Trophoblast cell (in vitro differentiated cells and primary cell): ENCODE results near the gene HIRA.

Experiments
- DNase-seq, 2 donors: peaks; one replicate each; pipeline ENCODE4 v3.0.0-alpha.2; 2016
- H2AFZ ChIP-seq: 2 replicates; pipeline ENCODE4 v1.6.1; 2013; ENCODE audit warnings: low read length, moderate library complexity, mild to moderate bottlenecking; ENCODE audit not compliant: insufficient read depth, poor library complexity
- H2AK5ac ChIP-seq: 2 replicates; pipeline ENCODE4 v1.6.1; 2013; ENCODE audit warnings: mild to moderate bottlenecking, low read length
- H2BK120ac ChIP-seq: 2 replicates; pipeline ENCODE4 v1.6.1; 2013; ENCODE audit warnings: low read length, mild to moderate bottlenecking, moderate library complexity; ENCODE audit not compliant: insufficient read depth, poor library complexity
- H2BK12ac ChIP-seq: 2 replicates; pipeline ENCODE4 v1.6.1; 2013; ENCODE audit warnings: mild to moderate bottlenecking, low read length, moderate library complexity
- H2BK5ac ChIP-seq: 2 replicates; pipeline ENCODE4 v1.6.1; 2013; ENCODE audit warnings: low read length, low read depth, moderate library complexity, mild to moderate bottlenecking; ENCODE audit not compliant: poor library complexity
- H3K14ac ChIP-seq: 2 replicates; pipeline ENCODE4 v1.6.1; 2013; ENCODE audit warnings: mild to moderate bottlenecking, low read length
- H3K18ac ChIP-seq: 2 replicates; pipeline ENCODE4 v1.6.1; 2013; ENCODE audit warnings: mild to moderate bottlenecking, low read length
- H3K23ac ChIP-seq: 2 replicates; pipeline ENCODE4 v1.6.1; 2013; ENCODE audit warnings: low read length
- H3K27ac ChIP-seq: 2 replicates; pipeline ENCODE4 v1.5.1; 2013; ENCODE audit warnings: low read depth, mild to moderate bottlenecking, inconsistent platforms, low read length, moderate library complexity
- H3K27me3 ChIP-seq: 2 replicates; pipeline ENCODE4 v1.6.1; 2013; ENCODE audit warnings: inconsistent platforms, mild to moderate bottlenecking, low read length, moderate library complexity; ENCODE audit not compliant: insufficient read depth
- H3K36me3 ChIP-seq, 2 experiments: 1 replicate in 1 of 2; 2 replicates in 1 of 2; pipeline ENCODE4 v1.6.1; 2013; ENCODE audit warnings: low read length in 2 of 2, mild to moderate bottlenecking in 2 of 2, moderate library complexity in 1 of 2; ENCODE audit not compliant: insufficient read depth in 2 of 2, control insufficient read depth in 1 of 2
- H3K4ac ChIP-seq: 2 replicates; pipeline ENCODE4 v1.6.1; 2013; ENCODE audit warnings: low read depth, mild to moderate bottlenecking, low read length, moderate library complexity
- H3K4me1 ChIP-seq, 2 experiments: 1 replicate in 1 of 2; 2 replicates in 1 of 2; pipeline ENCODE4 v1.6.1; 2013; ENCODE audit warnings: low read length in 2 of 2, mild to moderate bottlenecking in 2 of 2, moderate library complexity in 1 of 2; ENCODE audit not compliant: insufficient read depth in 2 of 2, control insufficient read depth in 1 of 2
- H3K4me2 ChIP-seq: 2 replicates; pipeline ENCODE4 v1.6.1; 2013; ENCODE audit warnings: inconsistent platforms, mild to moderate bottlenecking, low read length, moderate library complexity
- H3K4me3 ChIP-seq: 2 replicates; pipeline ENCODE4 v1.5.1; 2013; ENCODE audit warnings: mild to moderate bottlenecking, low read depth, low read length, inconsistent platforms
- H3K79me1 ChIP-seq: one replicate; pipeline ENCODE4 v1.6.1; 2013; ENCODE audit warnings: low read length
- H3K79me2 ChIP-seq: 2 replicates; pipeline ENCODE4 v1.6.1; 2013; ENCODE audit warnings: low read length, mild to moderate bottlenecking; ENCODE audit not compliant: control insufficient read depth, insufficient read depth, poor library complexity
- H3K9ac ChIP-seq: 2 replicates; pipeline ENCODE4 v1.6.1; 2013; ENCODE audit warnings: mild to moderate bottlenecking, low read length
- H3K9me3 ChIP-seq: 2 replicates; pipeline ENCODE4 v1.6.1; 2013; ENCODE audit warnings: low read depth, mild to moderate bottlenecking, control low read depth, inconsistent platforms, low read length; ENCODE audit not compliant: insufficient read depth
- H4K12ac ChIP-seq: 2 replicates; pipeline ENCODE4 v1.6.1; 2013; ENCODE audit warnings: low read depth, mild to moderate bottlenecking, low read length, moderate library complexity
- H4K8ac ChIP-seq: 2 replicates; pipeline ENCODE4 v1.6.1; 2013; ENCODE audit warnings: low read depth, mild to moderate bottlenecking, low read length, moderate library complexity
- H4K91ac ChIP-seq: one replicate; pipeline ENCODE4 v1.6.1; 2013; ENCODE audit warnings: low read depth, mild to moderate bottlenecking, low read length, moderate library complexity
- whole genome bisulfite sequencing: extraction: QIAGEN DNeasy Blood & Tissue Kit; methylation state at CpG from one replicate; pipeline ENCODE4 v1.1.7; 2013; ENCODE audit warnings: missing lambda C conversion rate; ENCODE audit not compliant: insufficient read length, insufficient coverage; ENCODE audit errors: extremely low coverage; 5-methylcytosine and 5-hydroxymethylcytosine counted together

The HIRA gene

DNA sequence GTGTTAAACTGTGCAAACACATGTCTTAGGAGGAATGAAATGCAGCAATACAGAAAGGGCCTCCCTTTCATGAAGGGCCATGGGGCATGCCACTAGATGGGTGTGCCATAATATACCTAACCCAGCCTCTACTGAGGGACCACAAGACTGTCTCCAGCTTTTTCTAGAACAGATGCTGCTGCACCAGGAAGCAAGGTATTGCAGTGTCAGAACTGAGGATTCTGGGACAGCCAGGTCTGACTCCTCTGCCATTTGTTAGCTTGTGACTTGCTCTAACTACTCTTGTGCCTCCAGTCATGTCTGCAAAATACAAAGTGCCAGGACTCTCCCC, 53.2 kb downstream of the HIRA start:
- no peak overlapping the region for H2AK5ac ChIP-seq
- H2BK120ac ChIP-seq = no peak overlapping the region
- no peaks in the 10 kb centered on the region for H3K27me3 ChIP-seq
- no peak overlapping the region for H3K18ac ChIP-seq
- H3K79me1 ChIP-seq = no peaks in the 10 kb centered on the region
- H2AFZ ChIP-seq = no peak overlapping the region
- no peak overlapping the region for H2BK12ac ChIP-seq
- no peak overlapping the region for H3K23ac ChIP-seq
- no peak overlapping the region for H3K27ac ChIP-seq
- H3K4ac ChIP-seq = no peak overlapping the region
- H3K9me3 ChIP-seq = no peaks in the 10 kb centered on the region
- no peaks in the 10 kb centered on the region for H3K79me2 ChIP-seq
- H4K12ac ChIP-seq = no peak overlapping the region
- H3K4me1 ChIP-seq = no peaks in the 10 kb centered on the region
- H3K9ac ChIP-seq = no peak overlapping the region
- no peak overlapping the region for H3K14ac ChIP-seq
- H3K36me3 ChIP-seq = peaks cover 42 to 55% of the 10 kb centered on the region in 2 experiments
- no peak overlapping the region for H3K4me3 ChIP-seq
- H3K4me2 ChIP-seq = no peak overlapping the region
- no peak overlapping the region for H4K91ac ChIP-seq
- no peak for DNase-seq
- H4K8ac ChIP-seq = no peak overlapping the region
- no peak overlapping the region for H2BK5ac ChIP-seq

DNA sequence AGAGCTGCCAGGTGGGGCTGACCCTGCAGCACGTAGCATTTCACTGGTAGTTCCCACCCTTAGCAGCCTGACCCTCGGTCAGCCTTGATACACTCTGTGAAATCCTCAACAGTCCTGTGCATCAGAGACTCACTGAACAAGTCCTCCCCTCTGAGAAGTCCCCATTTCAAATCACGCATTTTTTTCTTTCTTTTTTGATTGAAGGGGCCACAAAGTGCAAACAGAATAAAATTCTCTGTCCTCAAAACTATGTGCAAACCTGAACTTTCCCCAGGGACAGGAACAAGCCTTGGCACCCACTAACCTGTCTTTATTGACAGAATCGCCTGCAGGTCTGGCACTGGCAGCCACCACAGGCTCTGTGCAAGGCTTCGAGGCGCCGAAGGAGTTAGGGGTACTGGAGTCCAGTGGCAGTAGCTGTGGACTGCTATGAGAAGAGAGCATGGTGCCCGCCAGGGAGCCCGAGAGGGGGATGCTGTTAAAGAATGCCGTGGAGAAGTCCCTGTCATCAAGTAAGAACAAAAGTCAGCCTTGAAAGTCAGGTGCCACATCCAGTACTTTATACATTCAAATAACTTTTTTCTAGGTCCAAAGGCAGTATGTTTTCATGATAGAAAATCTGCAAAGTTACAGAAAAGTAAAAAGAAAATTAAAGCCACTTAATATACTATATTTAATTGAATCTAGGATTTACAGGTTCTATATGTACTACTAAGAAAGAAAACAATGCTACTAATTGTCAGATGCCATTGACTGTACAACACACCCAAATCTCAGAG, 53.8 kb downstream of the HIRA start:
- Histone ChIP-seq H3K79me1 (no peaks in the 10 kb centered on the region), H3K4me3 (no peak overlapping the region), H3K18ac (no peak overlapping the region), H4K12ac (no peak overlapping the region), H3K23ac (no peak overlapping the region), H2BK5ac (no peak overlapping the region), H3K79me2 (no peaks in the 10 kb centered on the region), H3K4me2 (no peak overlapping the region), H4K8ac (no peak overlapping the region), H3K4ac (no peak overlapping the region), H3K4me1 (no peaks in the 10 kb centered on the region), H4K91ac (no peak overlapping the region), H2BK12ac (no peak overlapping the region), H3K27me3 (no peaks in the 10 kb centered on the region), H3K9ac (no peak overlapping the region), H3K14ac (no peak overlapping the region), H3K9me3 (no peaks in the 10 kb centered on the region), H2AK5ac (no peak overlapping the region), H2BK120ac (no peak overlapping the region), H2AFZ (no peak overlapping the region), H3K27ac (no peak overlapping the region), H3K36me3 (peaks cover 39 to 54% of the 10 kb centered on the region in 2 experiments)
- no peak for DNase-seq
- WGBS = no CpG with 5 or more reads among the region's 10 CpGs

DNA sequence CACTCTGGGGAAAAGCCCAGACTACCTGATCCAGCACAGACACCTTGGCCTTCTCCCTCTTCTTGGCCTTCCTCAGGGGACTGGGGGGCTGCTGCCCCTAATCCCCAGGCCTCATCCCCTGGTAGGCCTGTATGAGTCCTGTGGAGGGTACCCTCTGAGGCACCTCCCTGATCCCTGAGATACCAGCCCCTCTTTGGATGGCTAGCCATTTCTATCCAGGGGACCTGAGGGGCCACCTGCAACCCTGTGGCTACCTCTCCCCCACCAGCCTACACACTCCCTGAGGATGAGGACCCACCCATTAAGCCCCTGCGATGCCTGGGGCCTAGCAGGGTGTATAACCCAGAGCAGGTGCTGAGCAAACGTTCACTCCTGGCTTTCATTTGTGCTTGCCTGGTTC, 54.6 kb downstream of the HIRA start:
- no peak overlapping the region for H2BK120ac ChIP-seq
- no CpG with 5 or more reads among the region's 2 CpGs for WGBS
- H3K79me2 ChIP-seq = no peaks in the 10 kb centered on the region
- no peak overlapping the region for H2BK5ac ChIP-seq
- H3K4me1 ChIP-seq = no peaks in the 10 kb centered on the region
- no peak overlapping the region for H2BK12ac ChIP-seq
- no peak overlapping the region for H3K4ac ChIP-seq
- no peak overlapping the region for H4K91ac ChIP-seq
- H2AFZ ChIP-seq = no peak overlapping the region
- no peak overlapping the region for H3K14ac ChIP-seq
- no peaks in the 10 kb centered on the region for H3K79me1 ChIP-seq
- H3K18ac ChIP-seq = no peak overlapping the region
- H3K4me3 ChIP-seq = no peak overlapping the region
- no peak overlapping the region for H3K4me2 ChIP-seq
- no peak overlapping the region for H4K12ac ChIP-seq
- H4K8ac ChIP-seq = no peak overlapping the region
- no peak for DNase-seq
- no peak overlapping the region for H3K27ac ChIP-seq
- H3K27me3 ChIP-seq = no peaks in the 10 kb centered on the region
- peaks cover 35 to 48% of the 10 kb centered on the region in 2 experiments for H3K36me3 ChIP-seq
- H3K23ac ChIP-seq = no peak overlapping the region
- H3K9me3 ChIP-seq = no peaks in the 10 kb centered on the region
- no peak overlapping the region for H2AK5ac ChIP-seq
- no peak overlapping the region for H3K9ac ChIP-seq

DNA sequence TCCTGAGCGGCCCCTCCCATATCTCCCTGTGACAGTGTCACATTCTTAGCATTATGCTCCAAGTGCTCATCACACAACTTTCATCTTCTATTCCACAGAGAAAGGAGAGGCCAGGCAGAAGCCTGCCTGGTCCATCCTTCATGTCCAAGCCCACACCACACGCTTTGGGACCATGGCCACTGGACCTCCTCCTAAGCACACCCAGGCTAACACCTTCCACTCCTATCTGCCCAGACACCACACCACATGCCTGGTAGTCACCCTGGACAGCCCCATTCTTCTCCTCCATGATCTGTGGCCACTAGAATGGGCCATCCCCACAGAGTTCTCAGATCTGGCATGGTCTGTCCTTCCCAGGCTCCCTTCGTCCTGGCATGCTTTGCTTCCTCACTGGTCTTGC, 55.3 kb downstream of the HIRA start:
- no peak for DNase-seq
- no peaks in the 10 kb centered on the region for H3K4me1 ChIP-seq

More for the DNA sequence above, 55.3 kb downstream of the HIRA start:
- H3K18ac ChIP-seq = no peak overlapping the region
- H3K79me1 ChIP-seq = no peaks in the 10 kb centered on the region
- H3K23ac ChIP-seq = no peak overlapping the region
- no peak overlapping the region for H4K12ac ChIP-seq
- H2AK5ac ChIP-seq = no peak overlapping the region
- no peak overlapping the region for H3K4me2 ChIP-seq
- H3K79me2 ChIP-seq = no peaks in the 10 kb centered on the region
- no peak overlapping the region for H2AFZ ChIP-seq
- no peaks in the 10 kb centered on the region for H3K9me3 ChIP-seq
- no peak overlapping the region for H3K14ac ChIP-seq
- H3K9ac ChIP-seq = no peak overlapping the region
- H2BK5ac ChIP-seq = no peak overlapping the region
- H2BK12ac ChIP-seq = no peak overlapping the region
- no peak overlapping the region for H4K8ac ChIP-seq
- H2BK120ac ChIP-seq = no peak overlapping the region
- no peak overlapping the region for H3K4ac ChIP-seq
- no peak overlapping the region for H4K91ac ChIP-seq
- peaks cover 35 to 47% of the 10 kb centered on the region in 2 experiments for H3K36me3 ChIP-seq
- no CpG with 5 or more reads among the region's 3 CpGs for WGBS
- H3K4me3 ChIP-seq = peak overlapping the region; percentile 24
- H3K27ac ChIP-seq = no peak overlapping the region
- H3K27me3 ChIP-seq = no peaks in the 10 kb centered on the region
